Measurements from ENCODE around the gene FREM2.

The FREM2 gene

GRCh38 chr13:38713046-38713445 lies 26.2 kb downstream of the FREM2 start:
- Histone ChIP-seq H3K27me3 (replicated peaks; ENCODE audit: control insufficient read depth, insufficient read depth, low read length) (no peaks in the 10 kb centered on the region), H3K4me3 (replicated peaks; ENCODE audit: low read depth, low read length) (no peak overlapping the region), H3K36me3 (ENCODE audit: control insufficient read depth, insufficient read depth, low read length) (no peaks in the 10 kb centered on the region)
- TF ChIP-seq CTCF (IDR thresholded peaks at IDR 0.05; ENCODE audit: insufficient read depth, low read length, poor library complexity, severe bottlenecking) = no peak
- no peak for DNase-seq (ENCODE audit: extremely low read depth, insufficient read length)

GRCh38 chr13:38718374-38718773 lies 31.5 kb downstream of the FREM2 start:
- Histone ChIP-seq H3K4me3 (replicated peaks; ENCODE audit: low read depth, low read length) (no peak overlapping the region), H3K36me3 (ENCODE audit: control insufficient read depth, insufficient read depth, low read length) (no peaks in the 10 kb centered on the region), H3K27me3 (replicated peaks; ENCODE audit: control insufficient read depth, insufficient read depth, low read length) (no peaks in the 10 kb centered on the region)
- TF ChIP-seq CTCF (IDR thresholded peaks at IDR 0.05; ENCODE audit: insufficient read depth, low read length, poor library complexity, severe bottlenecking) = no peak
- DNase-seq (ENCODE audit: extremely low read depth, insufficient read length) = no peak

- no peak for DNase-seq (ENCODE audit: extremely low read depth, insufficient read length)
- Histone ChIP-seq H3K4me3 (replicated peaks; ENCODE audit: low read depth, low read length) (no peak overlapping the region), H3K36me3 (ENCODE audit: control insufficient read depth, insufficient read depth, low read length) (no peaks in the 10 kb centered on the region), H3K27me3 (replicated peaks; ENCODE audit: control insufficient read depth, insufficient read depth, low read length) (no peaks in the 10 kb centered on the region)
- no peak for TF ChIP-seq CTCF (IDR thresholded peaks at IDR 0.05; ENCODE audit: insufficient read depth, low read length, poor library complexity, severe bottlenecking)
Observed at GRCh38 chr13:38730332-38730731, 43.5 kb downstream of the FREM2 start.

- no peaks in the 10 kb centered on the region for H3K27me3 ChIP-seq (replicated peaks; ENCODE audit: control insufficient read depth, insufficient read depth, low read length)
- TF ChIP-seq CTCF (IDR thresholded peaks at IDR 0.05; ENCODE audit: insufficient read depth, low read length, poor library complexity, severe bottlenecking) = no peak
- H3K36me3 ChIP-seq (ENCODE audit: control insufficient read depth, insufficient read depth, low read length) = no peaks in the 10 kb centered on the region
- H3K4me3 ChIP-seq (replicated peaks; ENCODE audit: low read depth, low read length) = no peak overlapping the region
- DNase-seq (ENCODE audit: extremely low read depth, insufficient read length) = no peak
Observed at GRCh38 chr13:38733146-38733545, 46.3 kb downstream of the FREM2 start.

- H3K36me3 ChIP-seq (ENCODE audit: control insufficient read depth, insufficient read depth, low read length) = no peaks in the 10 kb centered on the region
- no peak for TF ChIP-seq CTCF (IDR thresholded peaks at IDR 0.05; ENCODE audit: insufficient read depth, low read length, poor library complexity, severe bottlenecking)
- DNase-seq (ENCODE audit: extremely low read depth, insufficient read length) = no peak
- H3K27me3 ChIP-seq (replicated peaks; ENCODE audit: control insufficient read depth, insufficient read depth, low read length) = no peaks in the 10 kb centered on the region
- H3K4me3 ChIP-seq (replicated peaks; ENCODE audit: low read depth, low read length) = no peak overlapping the region
Observed at GRCh38 chr13:38735665-38736440, 49.0 kb downstream of the FREM2 start.

Measured in GM06990 (cell line).